DND-41 (cell line): Measurements from ENCODE around the gene SLC4A5.
A peak's percentile ranks its signal among the peaks of the same experiment; 100 is the strongest.

Source experiments
- ATAC-seq: fragments of 200-7000 bp; cut with Tn5 transposase; 3 replicates; pipeline ENCODE4 v1.9.1; 2021; ENCODE audit warnings: low read depth; ENCODE audit not compliant: insufficient read depth
- DNase-seq: peaks from one replicate; pipeline ENCODE4 v3.0.0-alpha.2; 2020
- H2AFZ ChIP-seq: 2 replicates; pipeline ENCODE4 v1.6.0; 2012; ENCODE audit warnings: low read depth, low read length
- H3K27ac ChIP-seq: 2 replicates; pipeline ENCODE4 v1.5.1; 2012; ENCODE audit warnings: low read length, inconsistent platforms
- H3K27me3 ChIP-seq: fragments of 200-600 bp; sonication (generic); 2 replicates; pipeline ENCODE4 v1.6.0; 2012; ENCODE audit warnings: low read length, mild to moderate bottlenecking, inconsistent platforms; ENCODE audit not compliant: insufficient read depth, poor library complexity
- H3K36me3 ChIP-seq: 2 replicates; pipeline ENCODE4 v1.5.1; 2012; ENCODE audit warnings: low read length, inconsistent platforms; ENCODE audit not compliant: insufficient read depth
- H3K4me1 ChIP-seq: 2 replicates; pipeline ENCODE4 v1.5.1; 2012; ENCODE audit warnings: mild to moderate bottlenecking, low read length; ENCODE audit not compliant: insufficient read depth
- H3K4me2 ChIP-seq: 2 replicates; pipeline ENCODE4 v1.6.0; 2012; ENCODE audit warnings: mild to moderate bottlenecking, moderate library complexity, low read length, inconsistent platforms; ENCODE audit not compliant: insufficient read depth
- H3K4me3 ChIP-seq, 2 experiments: fragments of 200-600 bp in 1 of 2; shearing (Covaris generic) in 1 of 2; 2 replicates each; pipeline ENCODE4 v1.5.1; 2012 to 2016; ENCODE audit warnings: inconsistent platforms in 2 of 2, low read length in 2 of 2, mild to moderate bottlenecking in 2 of 2, low read depth in 1 of 2, moderate library complexity in 1 of 2
- H3K79me2 ChIP-seq: 2 replicates; pipeline ENCODE4 v1.6.0; 2012; ENCODE audit warnings: low read length, inconsistent platforms; ENCODE audit not compliant: insufficient read depth
- H3K9ac ChIP-seq: 2 replicates; pipeline ENCODE4 v1.6.0; 2012; ENCODE audit warnings: low read depth, mild to moderate bottlenecking, inconsistent platforms, low read length, moderate library complexity
- H3K9me3 ChIP-seq: 2 replicates; pipeline ENCODE4 v1.5.1; 2012; ENCODE audit warnings: low read length, moderate library complexity, mild to moderate bottlenecking, inconsistent platforms; ENCODE audit not compliant: insufficient read depth, severe bottlenecking
- H4K20me1 ChIP-seq: 2 replicates; pipeline ENCODE4 v1.6.0; 2012; ENCODE audit warnings: low read length; ENCODE audit not compliant: insufficient read depth
- CTCF ChIP-seq: IDR thresholded peaks from 2 replicates; pipeline ENCODE4 v1.5.1; 2012; ENCODE audit warnings: borderline replicate concordance, low read length, moderate library complexity, mild to moderate bottlenecking; ENCODE audit not compliant: poor library complexity, severe bottlenecking; ENCODE audit errors: extremely low read depth
- EZH2 ChIP-seq: IDR thresholded peaks from 3 replicates; pipeline ENCODE4 v1.6.1; 2012; ENCODE audit warnings: borderline replicate concordance, low read depth, mild to moderate bottlenecking, moderate library complexity, low read length, inconsistent platforms; ENCODE audit not compliant: severe bottlenecking

SLC4A5 gene

DNA sequence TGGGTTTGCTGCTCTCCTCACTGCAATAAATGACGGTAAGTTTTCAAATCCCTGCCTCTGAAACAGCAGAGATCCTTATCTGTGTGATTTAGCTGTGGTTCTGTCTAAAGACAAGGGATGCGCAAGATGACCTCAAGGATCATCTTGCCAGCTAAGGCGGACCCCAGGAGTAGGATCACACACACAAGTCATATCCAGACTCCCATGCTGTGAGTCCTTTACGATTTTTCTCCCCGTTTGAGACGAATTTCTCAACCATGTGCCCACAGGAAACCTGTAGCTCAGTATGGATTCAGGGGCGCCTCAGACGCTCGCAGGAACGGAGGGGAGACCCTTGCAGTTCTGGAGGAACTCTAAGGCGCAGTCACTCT lies 48.0 kb upstream of the SLC4A5 start:
- H3K27ac ChIP-seq: peak overlapping the region; percentile 99
- peak overlapping the region; percentile 94 for H2AFZ ChIP-seq
- H3K27me3 ChIP-seq: no peaks in the 10 kb centered on the region
- peaks cover 56% of the 10 kb centered on the region for H3K79me2 ChIP-seq
- H3K36me3 ChIP-seq: peaks cover 4% of the 10 kb centered on the region; the same call in 1 of the 2 replicates
- H3K4me2 ChIP-seq: peak overlapping the region; percentile 94
- TF ChIP-seq CTCF (no peak), EZH2 (no peak)
- H3K9ac ChIP-seq: peak overlapping the region; percentile 72
- DNase-seq (no peak), ATAC-seq (peak; percentile 61)
- H3K4me1 ChIP-seq: peaks cover 34% of the 10 kb centered on the region
- H4K20me1 ChIP-seq: peaks cover 8% of the 10 kb centered on the region; the same call in 1 of the 2 replicates
- peak overlapping the region; percentile 50 to 91 for H3K4me3 ChIP-seq
- no peaks in the 10 kb centered on the region for H3K9me3 ChIP-seq

DNA sequence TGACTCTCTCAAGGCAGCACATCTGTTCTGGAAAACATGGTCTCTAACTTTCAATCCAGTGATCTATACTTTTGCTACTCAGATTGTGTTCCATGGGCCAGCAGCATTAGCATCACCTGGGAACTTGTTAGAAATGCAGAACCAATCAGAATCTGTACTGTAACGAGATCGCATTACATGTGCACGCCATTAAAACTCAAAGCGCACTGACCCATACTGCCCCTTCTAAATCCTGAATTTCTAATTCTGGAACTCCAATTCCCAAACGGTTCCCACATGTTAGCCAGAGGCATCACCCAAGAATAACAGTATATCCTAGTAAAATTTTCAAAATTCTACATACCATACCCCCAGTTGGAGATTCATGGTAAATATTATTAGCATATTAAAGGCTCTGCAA lies 47.4 kb upstream of the SLC4A5 start:
- no peaks in the 10 kb centered on the region for H3K9me3 ChIP-seq
- peaks cover 34% of the 10 kb centered on the region for H3K4me1 ChIP-seq
- DNase-seq: no peak
- H3K4me2 ChIP-seq: peak overlapping the region; percentile 94
- H2AFZ ChIP-seq: no peak overlapping the region
- TF ChIP-seq CTCF (no peak), EZH2 (no peak)
- H3K79me2 ChIP-seq: peaks cover 62% of the 10 kb centered on the region
- H3K9ac ChIP-seq: peak overlapping the region; percentile 72
- no peaks in the 10 kb centered on the region for H3K27me3 ChIP-seq
- peaks cover 4% of the 10 kb centered on the region for H3K36me3 ChIP-seq
- no peak for ATAC-seq
- no peak overlapping the region for H3K27ac ChIP-seq
- H4K20me1 ChIP-seq: peaks cover 9% of the 10 kb centered on the region; the same call in 1 of the 2 replicates
- H3K4me3 ChIP-seq: peak overlapping the region; percentile 50 to 91; a peak in 3 of 4 replicates

DNA sequence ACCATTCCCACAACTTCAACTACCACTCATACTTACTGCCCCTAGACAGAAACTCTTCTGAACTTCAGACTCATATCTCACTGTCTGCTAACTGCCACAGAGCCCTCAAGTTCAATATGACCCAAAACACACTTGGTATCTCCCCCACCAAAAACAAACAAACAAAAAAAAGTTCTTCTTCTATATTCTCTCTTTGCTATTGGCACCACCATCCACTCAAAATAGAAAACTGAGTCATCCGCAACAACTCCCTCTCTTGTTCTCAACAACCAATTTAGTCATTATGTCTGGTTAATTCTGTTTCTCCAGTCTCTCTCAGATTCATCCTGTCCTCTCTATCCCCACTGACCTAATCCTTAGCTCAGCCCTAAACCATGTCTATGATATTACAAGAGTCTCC lies 44.1 kb upstream of the SLC4A5 start:
- H3K4me1 ChIP-seq: peaks cover 31% of the 10 kb centered on the region
- no peak for TF ChIP-seq CTCF
- no peak for TF ChIP-seq EZH2
- peaks cover 26% of the 10 kb centered on the region for H3K36me3 ChIP-seq
- no peak overlapping the region for H3K4me3 ChIP-seq
- H2AFZ ChIP-seq: no peak overlapping the region
- no peak for ATAC-seq
- H3K27ac ChIP-seq: no peak overlapping the region
- peaks cover 91% of the 10 kb centered on the region for H3K79me2 ChIP-seq
- H3K27me3 ChIP-seq: no peaks in the 10 kb centered on the region
- peaks cover 15% of the 10 kb centered on the region; the same call in 1 of the 2 replicates for H4K20me1 ChIP-seq
- no peak overlapping the region for H3K4me2 ChIP-seq
- no peak overlapping the region for H3K9ac ChIP-seq
- no peaks in the 10 kb centered on the region for H3K9me3 ChIP-seq
- DNase-seq: no peak

DNA sequence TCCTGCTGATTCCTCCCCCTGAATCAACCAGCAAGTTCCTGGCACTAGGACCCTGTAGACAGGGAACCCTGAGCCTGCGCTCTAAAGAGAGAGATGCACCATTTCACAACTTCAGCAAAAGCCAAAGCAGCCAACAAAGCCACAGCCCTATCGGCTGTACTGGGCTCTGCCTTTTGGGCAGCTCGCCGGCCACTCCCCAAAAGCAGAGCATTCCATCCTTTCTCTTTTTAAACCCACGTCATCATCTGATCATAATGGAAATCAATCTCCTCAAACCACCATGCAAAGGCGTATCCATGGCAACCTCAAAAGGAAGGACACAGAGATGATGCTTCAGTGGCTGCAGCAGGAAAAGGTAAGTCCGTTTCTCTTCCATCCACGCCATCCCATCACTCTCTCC lies 42.2 kb upstream of the SLC4A5 start:
- no peak overlapping the region for H3K4me2 ChIP-seq
- peaks cover 96% of the 10 kb centered on the region for H3K79me2 ChIP-seq
- ATAC-seq (no peak), DNase-seq (no peak)
- H3K9me3 ChIP-seq: no peaks in the 10 kb centered on the region
- H3K9ac ChIP-seq: no peak overlapping the region
- peaks cover 23% of the 10 kb centered on the region for H3K4me1 ChIP-seq
- H4K20me1 ChIP-seq: peaks cover 29% of the 10 kb centered on the region; the same call in 1 of the 2 replicates
- H3K27me3 ChIP-seq: no peaks in the 10 kb centered on the region
- H2AFZ ChIP-seq: no peak overlapping the region
- TF ChIP-seq EZH2 (no peak), CTCF (no peak)
- peaks cover 29% of the 10 kb centered on the region for H3K36me3 ChIP-seq
- no peak overlapping the region for H3K4me3 ChIP-seq
- no peak overlapping the region for H3K27ac ChIP-seq
